Kidney (tissue), 14 donors: ENCODE data around the gene APLP2. TPM values are rescaled to one million over a fixed set of nuclear protein-coding genes. Genes with fewer than 3 reads are reported as not detected.

ENCODE experiments used
- DNase-seq, 5 donors: peaks; one replicate each; pipeline ENCODE4 v3.0.0-alpha.2; 2013 to 2020
- FAIRE-seq: peaks from 2 replicates; lab custom pipeline; 2012; peaks lifted over from hg19 to GRCh38; lab: Jason Lieb, UNC
- H3K27ac ChIP-seq, 2 donors: one replicate each; pipeline ENCODE4 v1.7.0; 2013; ENCODE audit warnings: low read depth in 2 of 2, low read length in 2 of 2, inconsistent platforms in 1 of 2
- H3K27me3 ChIP-seq: one replicate; pipeline ENCODE4 v1.7.1; 2013; ENCODE audit warnings: low read length, inconsistent platforms; ENCODE audit not compliant: control insufficient read depth, insufficient read depth
- H3K36me3 ChIP-seq, 3 donors: one replicate each; pipeline versions ENCODE4 v1.7.0 to v1.7.1; 2013; ENCODE audit warnings: low read length in 3 of 3, control low read depth in 1 of 3, inconsistent platforms in 1 of 3; ENCODE audit not compliant: insufficient read depth in 3 of 3, control insufficient read depth in 2 of 3
- H3K4me1 ChIP-seq, 3 donors: one replicate each; pipeline versions ENCODE4 v1.7.0 to v1.7.1; 2013; ENCODE audit warnings: low read length in 3 of 3, inconsistent platforms in 1 of 3, low read depth in 1 of 3; ENCODE audit not compliant: control insufficient read depth in 2 of 3, insufficient read depth in 2 of 3
- H3K4me3 ChIP-seq, 3 donors: one replicate each; pipeline versions ENCODE4 v1.7.0 to v1.8.1; 2013; ENCODE audit warnings: low read length in 3 of 3, control low read depth in 1 of 3, inconsistent platforms in 1 of 3
- H3K9ac ChIP-seq, 3 donors: one replicate each; pipeline versions ENCODE4 v1.7.0 to v1.7.1; 2013; ENCODE audit warnings: low read length in 3 of 3, control low read depth in 1 of 3, inconsistent platforms in 1 of 3
- H3K9me3 ChIP-seq, 3 donors: one replicate each; pipeline versions ENCODE4 v1.7.0 to v1.7.1; 2013; ENCODE audit warnings: low read length in 3 of 3, control low read depth in 1 of 3, inconsistent platforms in 1 of 3; ENCODE audit not compliant: control insufficient read depth in 2 of 3, insufficient read depth in 1 of 3
- CTCF ChIP-seq: IDR thresholded peaks from 3 replicates; pipeline ENCODE4 v1.5.1; 2012; ENCODE audit warnings: mild to moderate bottlenecking, moderate library complexity, borderline replicate concordance; ENCODE audit not compliant: insufficient read depth; ENCODE audit errors: extremely low read depth
- intact Hi-C: fragments of 100-400 bp; cut with DNase I; formaldehyde crosslinking; loops from one replicate; pipeline ENCODE4 v1.11.1; 2022
- polyA plus RNA-seq: library from polyadenylated mRNA; stranded (reverse); fragments of 350-450 nt; fragmentation: Illumina TruSeq; extraction: RNeasy Lipid Tissue Mini Kit (QIAGEN cat#74804); gene quantifications from one replicate; pipeline ENCODE4 v1.2.3, GENCODE V29; 2014; ENCODE audit warnings: low read depth, low replicate concordance; ENCODE audit not compliant: insufficient read depth
- total RNA-seq: library from RNA; stranded (reverse); fragmentation: NEBNext Ultra II Directional; extraction: Animal tissue kit (Norgen Biotek cat#: 25700); gene quantifications from one replicate; pipeline ENCODE4 v1.2.1, GENCODE V29; 2021
- donor health status: control.
- donor health status: control.
- donor health status: control.
- donor health status: control.
- donor health status: control.
- donor health status: DM: yes; HTN: yes; CAD: no.
- donor health status: Normal renal cell carcinoma (clear cell type).

Gene APLP2
- total and polyA plus RNA-seq, 2 donors from 2014 or later: 338 to 502 TPM

DNA sequence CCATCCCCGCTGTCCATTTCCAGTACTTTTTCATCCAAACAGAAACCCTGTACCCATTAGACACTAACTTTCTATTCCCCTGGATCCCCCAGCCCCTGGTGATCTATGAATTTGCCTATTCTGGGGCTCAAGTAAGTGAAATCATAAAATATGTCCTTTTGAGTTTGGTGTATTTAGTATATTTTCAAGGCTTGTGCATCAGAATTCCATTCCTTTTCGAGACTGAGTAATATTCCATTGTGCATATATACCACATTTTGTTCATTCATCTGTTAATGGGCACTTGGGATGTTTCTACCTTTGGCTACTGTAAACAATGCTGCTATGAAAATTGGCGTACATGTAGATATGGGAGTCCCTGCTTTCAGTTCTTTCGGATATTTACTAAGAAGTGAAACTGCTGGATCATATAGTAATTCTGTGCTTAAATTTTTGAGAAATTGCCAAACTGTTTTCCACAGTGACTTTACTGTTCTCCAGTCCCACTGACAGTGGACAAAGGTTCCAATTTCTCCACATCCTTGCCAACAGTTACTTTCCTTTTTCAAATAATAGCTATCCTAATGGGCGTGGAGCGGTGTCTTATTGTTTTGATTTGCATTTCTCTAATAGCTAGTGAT is 16.1 kb downstream of the APLP2 start:
- H3K4me3 ChIP-seq: no peak overlapping the region
- H3K9me3 ChIP-seq: no peaks in the 10 kb centered on the region
- no peaks in the 10 kb centered on the region for H3K27me3 ChIP-seq
- TF ChIP-seq CTCF: no peak
- H3K27ac ChIP-seq: no peak overlapping the region
- DNase-seq (no peak), FAIRE-seq (no peak)
- intact Hi-C loops: no loop called here
- peaks cover 0 to 5% (median 0%) of the 10 kb centered on the region in 3 donors for H3K4me1 ChIP-seq
- no peak overlapping the region for H3K9ac ChIP-seq
- H3K36me3 ChIP-seq: no peaks in the 10 kb centered on the region

- FAIRE-seq: no peak
- TF ChIP-seq CTCF: no peak
- H3K4me1 ChIP-seq: peaks cover 0 to 5% (median 0%) of the 10 kb centered on the region in 3 donors
- intact Hi-C loops: no loop called here
- no peaks in the 10 kb centered on the region for H3K36me3 ChIP-seq
- no peaks in the 10 kb centered on the region for H3K27me3 ChIP-seq
- H3K27ac ChIP-seq: no peak overlapping the region
- no peak for DNase-seq
- H3K9me3 ChIP-seq: no peaks in the 10 kb centered on the region
- no peak overlapping the region for H3K4me3 ChIP-seq
- no peak overlapping the region for H3K9ac ChIP-seq
Measured at GRCh38 chr11:130086669-130087068, 17.0 kb downstream of the APLP2 start.

GRCh38 chr11:130087294-130087926 is 17.7 kb downstream of the APLP2 start:
- DNase-seq: no peak
- TF ChIP-seq CTCF: no peak
- Histone ChIP-seq H3K9me3 (no peaks in the 10 kb centered on the region), H3K27ac (no peak overlapping the region), H3K36me3 (no peaks in the 10 kb centered on the region), H3K4me1 (peaks cover 0 to 5% (median 0%) of the 10 kb centered on the region in 3 donors), H3K9ac (no peak overlapping the region), H3K27me3 (no peaks in the 10 kb centered on the region), H3K4me3 (no peak overlapping the region)
- intact Hi-C loops: no loop called here
- FAIRE-seq: no peak
